HCT116 (cell line): ENCODE measurements around the gene AMPD1. TPM values are rescaled to one million over a fixed set of nuclear protein-coding genes. Genes with fewer than 3 reads are reported as not detected.

ENCODE experiments used
- ATAC-seq: fragments of 200-7000 bp; cut with Tn5 transposase; 2 replicates; pipeline ENCODE4 v1.9.1; 2020; ENCODE audit warnings: mild to moderate bottlenecking, moderate library complexity
- BruUV-seq: library from RNA; stranded (reverse); fragments of 400-500 nt; replicated peaks from 2 replicates; lab custom pipeline; 2021; lab: Mats Ljungman, UMichigan
- CTCF ChIA-PET: fragments of 300-600 bp; sonication (Branson Sonifier 250); formaldehyde crosslinking; loops from one replicate; lab custom pipeline; 2021; ENCODE audit warnings: antibody characterized with exemption; lab: Charles Lee
- POLR2A ChIA-PET: fragments of 300-600, 350-600 bp; sonication (Branson Sonifier 250); formaldehyde crosslinking; loops from one replicate; lab custom pipeline; 2021; ENCODE audit warnings: antibody characterized with exemption; lab: Charles Lee
- RAD21 ChIA-PET, 2 experiments: fragments of 300-600 bp; sonication (Branson Sonifier 250); formaldehyde crosslinking; loops; one replicate each; lab custom pipeline; 2023; ENCODE audit warnings: low total read pairs in 2 of 2; ENCODE audit not compliant: uncharacterized antibody in 2 of 2, unreplicated experiment in 2 of 2, low non-redundant PET in 1 of 2; lab: Charles Lee
- DNase-seq: peaks from one replicate; pipeline ENCODE4 v3.0.0-alpha.2; 2010; ENCODE audit warnings: low read depth, low spot score
- H2AFZ ChIP-seq: fragments of 200-600 bp; shearing (Covaris generic), sonication (generic); 2 replicates; pipeline ENCODE4 v1.6.1; 2017; ENCODE audit warnings: low read depth, mixed run types, mixed read lengths, antibody characterized with exemption, low read length; ENCODE audit not compliant: poor library complexity, severe bottlenecking
- H3K27ac ChIP-seq: 2 replicates; pipeline ENCODE4 v1.5.1; 2012; ENCODE audit warnings: low read depth, low read length
- H3K27me3 ChIP-seq: fragments of 200-600 bp; sonication (generic); 2 replicates; pipeline ENCODE4 v1.6.1; 2016; ENCODE audit warnings: mixed run types, low read length, mixed read lengths; ENCODE audit not compliant: insufficient read depth
- H3K36me3 ChIP-seq, 2 experiments: fragments of 200-500 bp in 1 of 2; fragments of 200-600 bp in 1 of 2; sonication (Bioruptor generic) in 1 of 2; sonication (generic) in 1 of 2; 2 replicates each; pipeline versions ENCODE4 v1.5.1 to v1.6.1; 2014 to 2016; ENCODE audit warnings: low read length in 2 of 2, inconsistent platforms in 1 of 2, mixed read lengths in 1 of 2, mixed run types in 1 of 2; ENCODE audit not compliant: insufficient read depth in 2 of 2, control insufficient read depth in 1 of 2
- H3K4me1 ChIP-seq, 2 experiments: fragments of 200-600 bp in 1 of 2; sonication (generic) in 1 of 2; 2 replicates each; pipeline versions ENCODE4 v1.5.1 to v1.6.1; 2012 to 2017; ENCODE audit warnings: low read length in 2 of 2, inconsistent platforms in 1 of 2, mild to moderate bottlenecking in 1 of 2, mixed read lengths in 1 of 2, mixed run types in 1 of 2, moderate library complexity in 1 of 2; ENCODE audit not compliant: insufficient read depth in 2 of 2, control insufficient read depth in 1 of 2
- H3K4me2 ChIP-seq: fragments of 200-600 bp; sonication (generic); 2 replicates; pipeline ENCODE4 v1.6.1; 2017; ENCODE audit warnings: mixed run types, low read length, mixed read lengths
- H3K4me3 ChIP-seq, 2 experiments: fragments of 200-600 bp in 1 of 2; sonication (generic) in 1 of 2; replicated peaks in 1 of 2; 2 replicates each; pipeline ENCODE4 v1.5.1; 2011 to 2016; ENCODE audit warnings: low read length in 2 of 2, control low read depth in 1 of 2, low read depth in 1 of 2, mild to moderate bottlenecking in 1 of 2, mixed read lengths in 1 of 2, mixed run types in 1 of 2
- H3K79me2 ChIP-seq: fragments of 200-600 bp; sonication (generic); 2 replicates; pipeline ENCODE4 v1.6.1; 2017; ENCODE audit warnings: mild to moderate bottlenecking, mixed run types, low read length, moderate library complexity, mixed read lengths; ENCODE audit not compliant: insufficient read depth
- H3K9ac ChIP-seq: fragments of 200-600 bp; sonication (generic); 2 replicates; pipeline ENCODE4 v1.6.1; 2016; ENCODE audit warnings: low read length, mixed read lengths
- H3K9me2 ChIP-seq: fragments of 200-600 bp; sonication (generic), shearing (Covaris generic); 2 replicates; pipeline ENCODE4 v1.6.1; 2017; ENCODE audit warnings: mixed run types, mild to moderate bottlenecking, moderate library complexity; ENCODE audit not compliant: insufficient read depth
- H3K9me3 ChIP-seq, 2 experiments: fragments of 200-500 bp in 1 of 2; fragments of 200-600 bp in 1 of 2; sonication (Bioruptor generic) in 1 of 2; sonication (generic) in 1 of 2; 2 replicates each; pipeline ENCODE4 v1.6.1; 2014 to 2017; ENCODE audit warnings: low read length in 2 of 2, mixed read lengths in 2 of 2, inconsistent platforms in 1 of 2, low read depth in 1 of 2, mild to moderate bottlenecking in 1 of 2, mixed run types in 1 of 2, moderate library complexity in 1 of 2; ENCODE audit not compliant: control insufficient read depth in 1 of 2, insufficient read depth in 1 of 2
- H4K20me1 ChIP-seq: fragments of 200-600 bp; sonication (generic), shearing (Covaris generic); 2 replicates; pipeline ENCODE4 v1.6.1; 2017; ENCODE audit warnings: mixed run types, mild to moderate bottlenecking, moderate library complexity; ENCODE audit not compliant: insufficient read depth
- ATF3 ChIP-seq: IDR thresholded peaks from 2 replicates; pipeline ENCODE4 v1.6.1; 2012
- CEBPB ChIP-seq: IDR thresholded peaks from 2 replicates; pipeline ENCODE4 v1.6.1; 2012; ENCODE audit warnings: low read depth
- CTCF ChIP-seq, 3 experiments: fragments of 200-600 bp in 1 of 3; sonication (generic) in 1 of 3; IDR thresholded peaks in 2 of 3; conservative IDR thresholded peaks in 1 of 3; 2 replicates each; pipeline ENCODE4 v1.5.1; 2012 to 2017; ENCODE audit warnings: low read depth in 2 of 3, low read length in 2 of 3, antibody characterized with exemption in 1 of 3, borderline replicate concordance in 1 of 3, control low read depth in 1 of 3, mild to moderate bottlenecking in 1 of 3, mixed read lengths in 1 of 3, mixed run types in 1 of 3, moderate library complexity in 1 of 3; ENCODE audit not compliant: insufficient read depth in 1 of 3
- EGR1 ChIP-seq: IDR thresholded peaks from 2 replicates; pipeline ENCODE4 v1.6.1; 2012; ENCODE audit warnings: low read depth
- ELF1 ChIP-seq: IDR thresholded peaks from 2 replicates; pipeline ENCODE4 v1.6.1; 2012; ENCODE audit warnings: low read depth, borderline replicate concordance
- EZH2 ChIP-seq: fragments of 200-600 bp; sonication (generic); IDR thresholded peaks from 2 replicates; pipeline ENCODE4 v1.6.1; 2017; ENCODE audit warnings: antibody characterized with exemption, mixed run types
- EZH2phosphoT487 ChIP-seq: fragments of 200-600 bp; IDR thresholded peaks from 2 replicates; pipeline ENCODE4 v1.6.1; 2018; ENCODE audit warnings: antibody characterized with exemption, borderline replicate concordance
- FOSL1 ChIP-seq: IDR thresholded peaks from 2 replicates; pipeline ENCODE4 v1.6.1; 2012; ENCODE audit warnings: low read depth
- JUND ChIP-seq: IDR thresholded peaks from 2 replicates; pipeline ENCODE4 v1.6.1; 2012
- MAX ChIP-seq: IDR thresholded peaks from 2 replicates; pipeline ENCODE4 v1.6.1; 2012
- POLR2A ChIP-seq: IDR thresholded peaks from 2 replicates; pipeline ENCODE4 v1.7.0; 2011; ENCODE audit warnings: borderline replicate concordance; ENCODE audit not compliant: insufficient read depth, insufficient read length; ENCODE audit errors: extremely low read depth
- RAD21 ChIP-seq: IDR thresholded peaks from 2 replicates; pipeline ENCODE4 v1.6.1; 2012; ENCODE audit warnings: low read depth, mild to moderate bottlenecking
- REST ChIP-seq: IDR thresholded peaks from 2 replicates; pipeline ENCODE4 v1.6.1; 2012; ENCODE audit warnings: low read depth
- SIN3A ChIP-seq: IDR thresholded peaks from 2 replicates; pipeline ENCODE4 v1.6.1; 2012; ENCODE audit warnings: low read depth
- SP1 ChIP-seq: IDR thresholded peaks from 2 replicates; pipeline ENCODE4 v1.6.1; 2012; ENCODE audit warnings: low read depth
- SRF ChIP-seq: IDR thresholded peaks from 2 replicates; pipeline ENCODE4 v1.6.1; 2012; ENCODE audit warnings: low read depth
- ZBTB33 ChIP-seq: IDR thresholded peaks from 2 replicates; pipeline ENCODE4 v1.6.1; 2011; ENCODE audit warnings: mild to moderate bottlenecking, low read length, moderate library complexity; ENCODE audit not compliant: insufficient replicate concordance; ENCODE audit errors: extremely low read depth
- ZFX ChIP-seq: fragments of 450-650 bp; IDR thresholded peaks from 2 replicates; pipeline ENCODE4 v1.6.1; 2017
- ZNF274 ChIP-seq: fragments of 200-500 bp; sonication (Bioruptor generic); IDR thresholded peaks from 2 replicates; pipeline ENCODE4 v1.6.1; 2014; ENCODE audit warnings: mild to moderate bottlenecking, low read depth, low read length, inconsistent platforms
- intact Hi-C: fragments of 100-400 bp; cut with micrococcal nuclease; formaldehyde crosslinking; loops from 2 replicates; pipeline ENCODE4 v1.10.0; 2022
- total RNA-seq: library from RNA; stranded (reverse); gene quantifications from one replicate; pipeline ENCODE4 v1.2.1, GENCODE V29; 2021; ENCODE audit not compliant: unreplicated experiment

The AMPD1 gene
- total RNA-seq, 1 experiment from 2014 or later: not detected

GRCh38 chr1:114692947-114693346, 2.4 kb downstream of the AMPD1 start:
- Histone ChIP-seq H3K4me2 (no peak overlapping the region), H3K36me3 (no peaks in the 10 kb centered on the region), H3K9ac (no peak overlapping the region), H3K9me2 (no peaks in the 10 kb centered on the region), H4K20me1 (no peaks in the 10 kb centered on the region), H3K4me3 (no peak overlapping the region), H3K9me3 (no peaks in the 10 kb centered on the region), H3K79me2 (no peaks in the 10 kb centered on the region)
- ChIA-PET RAD21 (no interaction called here), CTCF (no interaction called here), POLR2A (no interaction called here)
- DNase-seq: no peak
- intact Hi-C loops: no loop called here
- TF ChIP-seq FOSL1 (no peak), SIN3A (no peak), ATF3 (no peak), EZH2 (no peak), CEBPB (no peak), POLR2A (no peak), CTCF (IDR thresholded peaks at IDR 0.05 in 2 of 3, conservative IDR thresholded peaks at IDR 0.05 in 1 of 3; ENCODE audit: borderline replicate concordance in 1 of 3, insufficient read depth in 1 of 3, low read depth in 2 of 3, low read length in 2 of 3) (no peak), ZNF274 (no peak), ZFX (no peak), SP1 (no peak), EGR1 (no peak), ELF1 (no peak), ZBTB33 (no peak), SRF (no peak), EZH2phosphoT487 (no peak), JUND (no peak), RAD21 (no peak), REST (no peak), MAX (no peak)
- TF ChIP-seq, all 23 proteins: peak for 0
- Histone ChIP-seq H3K4me1 (no peaks in the 10 kb centered on the region), H3K27ac (no peak overlapping the region), H2AFZ (no peak overlapping the region), H3K27me3 (no peaks in the 10 kb centered on the region)
- ATAC-seq: no peak
- BruUV-seq: no TSS peak
